ENCODE data around the gene ABHD12.

GRCh38 chr20:25315418-25316210 is 75.0 kb downstream of the ABHD12 start:
- TF ChIP-seq SRF (IDR thresholded peaks at IDR 0.05; ENCODE audit: low read depth in 2 of 2, low read length in 2 of 2) (no peak), FOXM1 (IDR thresholded peaks at IDR 0.05; ENCODE audit: low read depth, low read length) (no peak), ZNF274 (IDR thresholded peaks at IDR 0.05; ENCODE audit: insufficient read depth, insufficient read length) (no peak), POLR2A (IDR thresholded peaks at IDR 0.05; ENCODE audit: low read depth, low read length) (no peak), ESRRA (IDR thresholded peaks at IDR 0.05; ENCODE audit: low read length) (no peak), ZNF207 (IDR thresholded peaks at IDR 0.05; ENCODE audit: borderline replicate concordance) (no peak), ETV6 (conservative IDR thresholded peaks at IDR 0.05 in 1 of 2, IDR thresholded peaks at IDR 0.05 in 1 of 2; ENCODE audit: borderline replicate concordance in 1 of 2, low read depth in 1 of 2) (no peak), CTCF (IDR thresholded peaks at IDR 0.05 in 2 of 3, conservative IDR thresholded peaks at IDR 0.05 in 1 of 3; ENCODE audit: control insufficient read depth in 2 of 3, extremely low read depth in 1 of 3, insufficient read depth in 1 of 3, low read depth in 3 of 3, low read length in 3 of 3) (no peak), POU2F2 (IDR thresholded peaks at IDR 0.05; ENCODE audit: borderline replicate concordance, low read depth, low read length) (no peak), CREB1 (IDR thresholded peaks at IDR 0.05; ENCODE audit: low read depth) (no peak), ATF3 (IDR thresholded peaks at IDR 0.05; ENCODE audit: borderline replicate concordance, extremely low read depth, low read depth, low read length) (no peak)
